ENCODE data around the gene SPRY4.
A peak's percentile ranks its signal among the peaks of the same experiment; 100 is the strongest.
"Not testable (repeated sequence)": the region's sequence is repeated elsewhere in the genome, so short reads cannot be mapped to it uniquely, and the experiment has no call there.

SPRY4 gene, protein sequence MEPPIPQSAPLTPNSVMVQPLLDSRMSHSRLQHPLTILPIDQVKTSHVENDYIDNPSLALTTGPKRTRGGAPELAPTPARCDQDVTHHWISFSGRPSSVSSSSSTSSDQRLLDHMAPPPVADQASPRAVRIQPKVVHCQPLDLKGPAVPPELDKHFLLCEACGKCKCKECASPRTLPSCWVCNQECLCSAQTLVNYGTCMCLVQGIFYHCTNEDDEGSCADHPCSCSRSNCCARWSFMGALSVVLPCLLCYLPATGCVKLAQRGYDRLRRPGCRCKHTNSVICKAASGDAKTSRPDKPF

DNA sequence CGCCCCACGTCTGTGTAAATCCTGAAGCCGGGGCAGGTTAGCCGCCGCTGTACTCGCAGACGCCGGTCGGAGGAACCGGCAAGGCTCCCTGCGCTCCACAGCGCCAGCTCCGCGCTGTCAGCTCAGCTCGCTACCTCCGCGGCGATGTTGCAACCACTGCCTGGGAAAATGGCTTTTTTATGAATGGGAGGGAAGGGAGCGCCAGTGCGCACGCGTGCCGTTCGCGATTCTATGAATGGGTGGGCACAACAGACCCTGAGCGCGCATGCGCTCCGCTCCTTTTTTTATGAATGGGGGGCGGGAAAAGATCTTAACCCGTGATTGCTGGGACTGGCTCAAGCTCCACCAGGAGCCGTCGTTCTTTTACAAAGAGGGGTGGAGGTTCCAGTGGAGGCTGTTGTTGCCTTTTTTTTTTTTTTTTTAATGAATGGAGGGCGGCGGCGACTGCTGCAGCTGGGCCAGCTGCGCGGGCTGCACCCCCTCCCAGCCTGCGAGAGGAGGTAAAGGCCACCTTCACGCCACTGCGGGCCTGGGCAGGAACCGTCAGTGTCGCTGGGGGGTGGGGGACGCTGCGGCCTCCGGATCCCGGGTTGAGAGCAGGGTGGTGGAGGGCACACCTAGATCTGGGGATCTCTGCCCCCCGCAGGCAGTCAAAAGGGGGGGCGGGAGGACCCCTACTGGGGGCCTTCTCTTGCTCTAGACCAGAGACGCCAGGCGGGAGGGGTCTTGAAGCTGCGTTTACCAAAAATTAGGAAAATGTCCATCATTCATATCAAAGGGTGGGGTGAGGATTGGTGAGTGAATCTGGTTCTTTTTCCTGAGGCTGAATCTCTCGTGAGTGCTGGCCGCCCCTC is at the start of gene SPRY4:
TSS of gene SPRY4 (minus strand) at position 151 of the 854 bp plus-strand sequence. CDS start 9,913 bp downstream, outside the sequence.
- peak; percentile 83 for DNase-seq

DNA sequence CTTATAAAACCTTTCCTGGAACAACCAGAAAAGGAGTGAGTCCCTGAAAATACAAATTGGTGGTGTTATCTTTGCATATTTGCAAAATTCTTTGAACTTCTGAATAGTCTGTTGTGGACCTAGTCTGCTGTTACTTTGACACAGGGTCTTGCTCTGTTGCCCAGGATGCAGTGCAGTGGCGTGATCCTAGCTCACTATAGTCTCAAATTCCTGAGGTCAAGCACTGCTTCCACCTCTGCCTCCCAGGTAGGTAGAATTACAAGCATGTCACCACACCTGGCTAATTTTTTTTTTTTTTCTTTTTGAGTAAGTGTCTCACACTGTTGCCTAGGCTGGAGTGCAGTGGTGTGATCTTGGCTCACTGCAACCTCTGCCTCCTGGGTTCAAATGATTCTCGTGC is 43.7 kb upstream of the SPRY4 start:
- DNase-seq, result no peak

DNA sequence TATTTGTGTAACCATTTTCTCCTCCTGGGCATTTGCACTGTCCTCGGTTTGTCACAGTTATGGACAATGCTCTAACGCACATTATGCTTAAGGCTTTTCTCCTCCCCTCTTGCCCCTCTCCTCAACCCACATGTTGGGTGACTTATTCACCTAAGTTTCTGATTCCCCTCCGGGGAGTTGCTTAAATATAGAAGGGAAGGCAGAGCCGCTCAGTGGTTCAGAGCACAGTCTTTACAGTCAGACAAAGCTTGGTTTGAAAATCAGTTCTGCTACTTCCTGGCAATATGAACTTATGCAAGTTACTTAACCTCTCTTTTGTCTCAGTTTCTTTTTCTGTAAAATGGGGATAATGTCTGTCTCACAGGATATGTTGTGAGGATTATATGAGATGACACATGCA is 41.2 kb upstream of the SPRY4 start:
- DNase-seq, result no peak

DNA sequence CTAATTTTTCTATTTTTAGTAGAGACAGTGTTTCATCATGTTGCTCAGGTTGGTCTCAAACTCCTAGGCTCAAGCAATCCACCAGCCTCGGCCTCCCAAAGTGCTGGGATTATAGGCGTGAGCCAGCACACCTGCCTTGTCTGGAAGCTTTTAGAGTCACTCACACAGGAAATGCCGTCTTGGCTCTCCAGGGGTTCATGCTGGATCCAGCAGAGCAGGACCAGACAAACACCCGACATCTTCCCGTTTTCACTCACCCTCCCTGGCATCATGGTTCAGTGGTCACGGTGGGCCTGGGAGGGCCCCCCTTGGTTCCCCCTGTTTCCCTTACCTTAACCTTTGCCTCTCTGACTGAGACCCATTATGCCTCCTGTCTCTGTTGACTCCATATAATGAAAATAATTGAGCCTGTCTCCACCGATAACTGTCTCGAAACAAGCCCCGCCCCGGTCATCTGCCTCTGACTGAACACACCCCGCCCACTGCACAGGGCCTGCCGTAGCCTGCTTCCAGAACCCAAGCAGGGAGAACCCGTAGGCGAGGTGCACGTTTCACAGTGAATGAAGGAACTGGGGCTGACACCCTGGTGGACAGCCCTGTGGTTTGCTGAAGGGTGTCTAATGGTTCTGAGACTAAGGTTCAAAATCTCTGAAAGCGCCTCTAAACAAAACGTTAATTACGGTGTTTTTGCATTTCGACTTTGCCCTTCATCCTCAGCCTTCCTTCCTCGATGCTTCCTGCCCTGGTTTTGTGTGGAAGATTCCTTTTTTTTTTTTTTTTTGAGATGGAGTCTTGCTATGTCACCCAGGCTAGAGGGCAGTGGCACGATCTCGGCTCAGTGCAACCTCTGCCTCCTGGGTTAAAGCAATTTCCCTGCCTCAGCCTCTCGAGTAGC is 39.7 kb upstream of the SPRY4 start:
- no peak for DNase-seq

DNA sequence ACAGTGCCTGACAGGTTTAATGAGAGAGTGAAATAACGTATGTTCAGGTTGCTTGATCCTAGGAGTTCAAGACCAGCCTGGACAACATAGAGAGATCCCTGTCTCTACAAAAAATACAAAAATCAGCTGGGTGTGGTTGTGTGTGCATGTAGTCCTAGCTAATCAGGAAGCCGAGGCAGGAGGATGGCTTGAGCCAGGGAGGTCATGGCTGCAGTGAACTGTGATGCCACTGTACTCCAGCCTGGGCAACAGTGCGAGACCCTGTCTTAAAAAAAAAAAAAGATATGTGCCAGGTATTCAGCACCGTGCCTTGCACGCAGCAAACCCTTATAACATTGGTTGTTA is 38.8 kb upstream of the SPRY4 start:
- DNase-seq, result no peak

DNA sequence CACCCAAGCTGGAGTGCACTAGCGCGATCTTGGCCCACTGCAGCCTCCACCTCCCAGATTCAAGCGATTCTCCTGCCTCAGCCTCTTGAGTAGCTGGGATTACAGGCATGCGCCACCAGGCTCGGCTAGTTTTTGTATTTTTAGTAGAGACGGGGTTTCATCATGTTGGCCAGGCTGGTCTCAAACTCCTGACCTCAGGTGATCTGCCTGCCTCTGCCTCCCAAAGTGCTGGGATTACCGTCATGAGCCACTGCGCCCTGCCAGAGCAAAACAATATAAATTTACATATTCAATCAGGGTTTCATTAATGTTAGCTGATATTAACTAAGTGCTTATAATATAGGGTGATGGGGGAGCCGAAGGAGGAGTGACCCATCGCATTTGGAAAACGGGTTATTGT is 37.4 kb upstream of the SPRY4 start:
- DNase-seq, result not testable (repeated sequence)

DNA sequence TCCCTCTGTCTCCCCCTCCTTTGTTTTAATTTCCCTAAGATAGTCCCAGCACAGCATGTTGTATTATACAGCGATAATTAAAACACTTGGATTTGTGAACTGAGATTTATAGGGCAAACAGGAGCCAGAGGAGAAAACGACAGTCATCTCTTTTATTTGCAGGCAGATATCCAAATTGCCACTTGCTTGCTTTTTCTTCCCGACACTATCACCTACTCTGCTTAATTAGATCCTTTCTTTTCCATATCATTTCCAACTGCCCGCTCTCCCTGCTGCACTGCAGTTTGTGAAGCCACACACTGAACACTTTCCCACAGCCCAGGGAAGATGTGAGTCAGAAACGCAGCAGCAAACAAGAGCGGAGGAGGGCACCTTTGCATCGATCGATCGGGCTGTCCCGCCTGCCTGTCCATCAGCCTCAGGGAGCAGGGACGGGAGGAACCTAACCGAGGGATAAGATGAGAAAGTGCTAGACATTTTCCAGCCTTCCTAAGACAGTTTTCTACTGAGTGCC is 35.8 kb upstream of the SPRY4 start:
- DNase-seq, result no peak

DNA sequence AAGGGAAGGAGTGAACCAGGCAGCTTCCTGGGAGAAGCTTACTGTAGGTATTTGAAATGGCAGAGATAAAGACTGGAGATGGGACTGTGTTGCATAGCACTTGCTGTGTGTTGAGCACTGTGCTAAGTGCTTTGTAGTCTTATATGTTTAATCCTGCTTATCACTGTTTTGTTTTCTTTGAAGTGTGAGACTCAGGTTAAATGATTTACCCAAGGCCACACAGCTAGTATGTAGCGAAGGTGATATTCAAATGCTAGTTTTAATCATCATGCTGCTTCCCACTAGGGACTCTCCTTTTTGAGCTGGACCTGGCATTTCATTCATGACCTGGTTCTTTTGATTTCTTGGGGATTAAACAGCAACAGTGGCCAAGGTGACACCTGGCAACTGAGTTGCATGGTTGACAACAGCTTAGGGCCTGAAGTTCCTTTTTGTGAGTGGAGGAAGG is 35.3 kb upstream of the SPRY4 start:
- no peak for DNase-seq

DNA sequence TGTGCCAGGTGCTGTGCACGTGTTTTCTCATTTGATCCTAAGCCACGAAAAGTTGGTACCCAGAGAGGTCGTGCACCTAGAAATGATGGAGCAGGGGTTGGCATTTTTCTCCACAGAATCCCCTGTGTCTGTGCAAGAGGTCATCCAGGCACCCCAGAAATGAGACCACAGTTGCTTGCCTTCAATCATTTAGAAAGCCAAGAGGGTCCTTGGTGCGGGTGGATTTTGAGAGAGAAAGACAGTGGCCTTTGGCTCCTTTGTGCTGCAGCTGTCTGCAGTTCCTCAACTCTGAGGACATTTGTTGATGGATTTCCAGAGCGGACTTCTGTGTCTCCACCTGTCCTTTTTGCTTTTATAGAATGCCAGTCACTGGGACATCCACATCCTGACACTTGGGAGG is 33.8 kb upstream of the SPRY4 start:
- DNase-seq, result no peak

DNA sequence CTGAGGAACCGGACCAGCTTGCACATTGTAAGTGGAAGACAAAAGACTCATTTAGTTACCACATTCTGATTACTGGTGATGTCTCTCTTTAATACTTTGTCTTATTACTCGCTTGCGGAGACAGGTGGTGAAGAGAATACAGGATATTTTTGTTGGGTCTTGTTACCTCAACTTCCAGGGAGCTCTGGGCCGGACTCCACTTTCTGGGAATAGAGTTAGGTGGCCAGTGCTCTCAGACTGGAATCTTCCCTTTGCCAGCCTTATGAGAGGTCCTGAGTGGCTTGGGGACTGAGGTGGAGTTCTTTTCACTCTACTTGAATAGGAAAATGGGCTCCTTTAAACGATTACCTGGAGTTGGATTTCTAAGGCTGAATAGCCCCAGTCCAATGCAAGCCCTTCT is 33.3 kb upstream of the SPRY4 start:
- DNase-seq, result no peak

DNA sequence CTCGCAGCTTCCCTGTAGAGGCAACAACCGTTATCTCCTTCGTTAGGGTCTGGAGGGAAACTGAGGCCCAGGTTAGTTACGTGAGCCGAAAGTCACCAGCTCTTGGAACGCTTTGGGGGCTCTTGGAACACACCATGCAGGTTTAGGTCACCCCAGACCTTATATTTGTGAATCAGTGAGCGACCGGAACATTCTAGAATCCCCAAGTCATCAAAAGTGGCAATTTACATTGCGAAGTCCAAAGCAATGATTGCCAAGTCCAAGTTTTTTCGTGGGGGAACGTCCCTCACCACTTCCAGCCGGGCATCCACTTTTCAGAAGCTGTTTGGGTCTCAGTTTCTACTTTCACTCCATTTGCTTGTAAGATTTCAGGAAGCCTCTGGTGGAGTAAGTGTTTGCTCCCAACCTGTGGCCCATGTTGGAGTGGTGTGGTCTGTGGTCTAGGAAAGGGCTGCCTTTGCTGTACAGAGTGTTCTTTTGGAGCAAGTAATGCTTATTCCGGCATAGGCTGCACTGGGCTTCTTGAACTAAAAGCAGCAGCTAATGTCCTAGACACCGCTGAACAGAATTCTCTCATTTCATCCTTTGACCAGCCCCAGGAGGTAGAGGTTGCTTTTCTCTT is 32.8 kb upstream of the SPRY4 start:
- DNase-seq, result peak; percentile 7

DNA sequence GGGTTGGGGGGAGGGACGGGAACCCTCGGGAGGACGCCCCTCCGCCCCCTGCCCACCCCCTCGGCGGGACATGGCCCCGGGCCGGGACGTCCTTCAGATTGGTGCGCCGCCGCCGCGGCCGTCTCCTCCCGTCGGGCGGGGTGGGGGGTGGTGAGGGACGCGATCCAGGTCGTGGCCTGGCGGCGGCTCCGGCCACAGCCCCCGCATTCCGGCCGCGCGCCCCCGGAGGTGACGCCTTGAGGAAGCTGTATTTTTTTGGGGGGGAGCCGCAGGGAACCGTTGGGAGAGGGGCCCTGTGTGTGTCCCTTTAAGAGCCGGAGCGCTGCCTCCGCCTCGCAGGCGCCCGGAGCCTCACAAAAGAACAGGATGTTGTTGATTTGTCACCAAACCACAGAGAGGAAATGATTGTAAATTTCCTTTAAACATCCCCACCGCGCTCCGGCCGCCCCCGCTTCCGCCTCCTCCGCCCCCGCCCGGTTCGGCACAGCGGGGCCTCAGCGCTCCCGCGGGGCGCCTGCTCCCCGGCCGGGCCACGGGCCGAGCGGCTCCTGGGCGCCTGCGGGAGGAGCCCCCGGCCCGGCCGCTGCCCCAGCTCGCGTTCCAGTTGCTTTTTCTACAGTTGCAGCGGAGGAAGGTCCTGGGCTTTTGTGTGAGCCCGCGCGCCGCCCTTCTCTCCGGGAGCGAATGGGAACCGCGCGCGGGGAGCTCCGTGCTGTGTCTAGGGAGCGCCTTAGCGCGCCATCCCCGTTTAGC is 32.1 kb upstream of the SPRY4 start:
- peak; percentile 89 for DNase-seq

DNA sequence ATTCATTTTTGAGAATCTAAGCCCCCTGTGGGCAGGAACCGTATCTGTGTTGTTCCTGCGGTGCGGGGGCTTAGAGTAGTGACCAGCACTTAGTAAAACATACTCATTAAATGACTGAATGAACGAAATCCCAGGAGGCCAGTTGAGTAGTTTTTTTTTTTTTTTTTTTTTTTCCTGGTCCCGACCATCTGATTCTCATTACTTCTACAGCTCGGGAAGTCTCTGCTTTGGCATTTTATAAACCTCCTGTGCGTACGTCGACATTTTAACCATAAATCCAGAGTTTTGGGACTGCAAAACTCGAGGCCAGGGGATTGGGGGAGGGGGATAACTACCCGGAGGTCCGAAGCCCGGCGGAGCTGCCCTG is 31.5 kb upstream of the SPRY4 start:
- no peak for DNase-seq

DNA sequence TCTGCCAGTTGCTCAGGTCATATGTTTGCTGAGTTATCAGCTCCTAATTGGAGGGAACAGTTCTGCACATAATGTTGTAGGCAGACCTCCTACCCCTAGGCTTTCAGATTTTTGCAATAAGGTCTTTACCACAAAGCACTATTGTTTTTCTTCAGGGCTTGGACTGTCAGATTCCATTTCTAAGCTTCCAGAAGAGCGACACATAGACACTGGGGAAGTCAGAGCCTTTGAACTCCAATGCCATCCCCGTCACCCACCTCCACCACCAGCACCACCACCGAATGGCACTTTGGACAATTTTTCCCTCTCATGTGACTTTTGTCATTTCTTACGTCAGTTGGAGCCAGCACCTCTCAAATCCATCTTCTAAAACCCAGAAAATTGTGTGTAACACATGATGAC is 28.3 kb upstream of the SPRY4 start:
- no peak for DNase-seq

DNA sequence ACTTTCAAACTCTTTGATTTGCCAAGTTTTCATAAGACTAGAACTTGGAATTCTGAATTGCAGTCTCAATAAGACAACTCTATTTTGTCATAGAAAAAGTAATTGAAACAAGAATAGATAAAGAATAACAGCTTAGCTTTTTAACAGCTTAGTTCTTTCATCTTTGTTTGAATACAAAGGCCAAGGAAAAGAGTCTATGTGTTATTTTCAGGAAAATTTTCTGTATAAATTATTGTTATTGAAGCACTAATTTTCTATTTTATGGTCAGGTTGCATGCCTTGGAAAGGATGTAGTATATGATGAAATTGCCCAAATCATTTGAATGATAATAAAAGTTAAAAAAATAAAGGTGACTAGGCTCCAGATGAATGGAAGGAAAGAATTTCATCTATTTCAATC is 25.2 kb upstream of the SPRY4 start:
- DNase-seq, result no peak

DNA sequence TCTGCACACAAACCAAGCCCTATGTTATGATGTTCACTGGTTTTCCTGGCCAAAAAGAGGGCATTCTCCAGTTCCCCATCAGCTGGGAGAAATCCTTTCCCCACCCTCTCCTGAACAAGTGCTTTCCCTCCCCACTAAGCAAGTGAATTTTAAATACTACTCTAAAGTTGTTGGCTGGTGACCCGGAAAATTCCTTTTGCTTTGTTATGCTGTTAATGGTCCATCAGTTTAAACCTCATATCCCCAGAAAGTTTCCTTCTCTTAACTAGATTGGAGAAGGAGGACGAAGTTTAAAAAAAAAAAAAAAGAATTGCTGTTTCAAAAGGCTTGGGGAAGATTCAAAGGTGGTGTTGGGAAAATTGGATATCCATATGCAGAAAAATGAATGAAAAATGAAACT is 21.9 kb upstream of the SPRY4 start:
- DNase-seq, result no peak

DNA sequence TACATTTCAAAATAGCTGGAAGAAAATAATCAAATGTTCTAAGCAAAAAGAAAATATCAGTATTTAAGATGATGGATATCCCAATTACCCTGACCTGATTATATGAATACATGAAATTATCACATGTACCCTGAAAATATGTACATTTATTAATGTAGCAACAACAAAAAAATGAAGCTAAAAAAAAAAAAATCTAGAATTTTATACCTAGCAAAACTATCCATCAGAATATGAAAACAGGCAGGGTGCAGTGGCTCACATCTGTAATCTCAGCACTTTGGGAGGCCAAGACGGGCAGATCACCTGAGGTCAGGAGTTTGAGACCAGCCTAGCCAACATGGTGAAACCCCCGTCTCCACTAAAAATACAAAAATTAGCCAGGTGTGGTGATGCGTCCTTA is 20.1 kb upstream of the SPRY4 start:
- DNase-seq, result not testable (repeated sequence)

DNA sequence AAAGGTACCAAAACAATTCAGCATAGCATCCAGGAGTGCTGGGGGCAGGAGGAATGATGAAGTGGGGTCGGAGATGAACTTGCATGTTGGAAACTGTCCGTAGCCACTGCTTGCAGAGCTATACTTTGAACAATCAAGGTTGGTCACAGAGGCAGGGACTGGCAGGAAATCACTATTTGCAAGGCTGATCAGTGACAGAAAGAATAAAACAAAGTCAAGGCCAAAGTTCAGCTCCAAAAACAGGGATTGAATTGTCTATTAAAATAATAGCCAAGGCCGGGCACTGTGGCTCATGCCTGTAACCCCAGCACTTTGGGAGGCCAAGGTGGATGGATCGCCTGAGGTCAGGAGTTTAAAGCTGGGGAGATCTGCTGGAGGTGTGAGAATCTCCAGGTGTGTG is 18.7 kb upstream of the SPRY4 start:
- no peak for DNase-seq

DNA sequence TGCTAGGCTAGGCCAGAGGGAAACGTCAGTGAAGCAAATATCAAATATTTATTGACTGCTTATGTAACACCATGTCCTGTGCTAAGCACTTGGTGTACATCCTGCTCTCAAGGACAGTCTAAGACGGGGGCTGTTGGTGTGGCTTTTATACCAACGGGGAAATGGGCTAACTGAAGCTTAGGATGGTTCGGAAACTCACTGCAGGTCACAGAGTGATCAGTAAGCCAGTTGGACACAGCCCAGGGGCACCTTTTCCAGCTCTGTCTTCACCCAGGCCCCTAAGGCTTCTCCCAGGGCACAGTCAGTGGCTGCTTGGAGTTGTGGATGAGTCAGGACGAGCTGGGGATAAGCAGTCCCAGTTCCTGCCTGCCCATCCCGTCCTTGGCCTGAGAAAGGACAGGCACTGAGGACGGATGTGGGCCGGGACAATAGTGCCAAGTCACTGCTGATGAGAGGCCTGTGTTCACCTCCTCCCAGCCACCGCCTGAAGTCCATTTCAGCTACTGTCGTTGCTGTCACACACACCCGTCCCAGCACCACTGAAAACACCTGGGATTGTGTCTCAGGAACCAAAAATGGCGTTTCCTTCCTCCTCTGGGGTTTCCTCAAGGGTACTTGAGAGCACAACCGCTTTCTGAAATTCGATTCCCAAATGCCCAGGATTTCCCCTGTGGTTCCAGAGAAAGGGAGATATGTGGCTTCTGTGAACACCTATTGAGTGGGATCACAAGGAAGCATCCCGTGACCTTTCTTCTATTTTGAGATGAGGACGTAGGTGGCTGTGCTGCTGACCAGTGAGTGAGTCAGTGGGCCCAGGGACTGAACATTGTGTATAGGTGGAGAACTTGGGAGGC is 17.5 kb upstream of the SPRY4 start:
- no peak for DNase-seq

DNA sequence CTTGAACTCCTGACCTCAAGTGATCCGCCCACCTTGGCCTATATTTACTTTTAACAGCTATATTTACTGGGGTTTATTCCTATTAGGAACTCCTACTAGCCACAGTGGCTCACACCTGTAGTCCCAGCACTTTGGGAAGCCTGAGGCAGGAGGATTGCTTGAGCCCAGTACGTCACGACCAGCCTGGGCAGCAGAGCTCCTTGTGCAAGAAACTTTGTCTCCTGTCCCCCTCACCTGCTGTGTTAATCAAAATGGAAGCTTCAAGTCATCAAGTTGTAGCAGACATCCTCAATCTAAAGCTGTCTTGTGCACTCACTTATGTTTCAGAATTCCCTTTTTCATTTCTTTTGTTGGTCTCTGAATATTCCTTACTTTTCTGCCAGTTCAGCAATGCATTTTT is 15.0 kb upstream of the SPRY4 start:
- no peak for DNase-seq

DNA sequence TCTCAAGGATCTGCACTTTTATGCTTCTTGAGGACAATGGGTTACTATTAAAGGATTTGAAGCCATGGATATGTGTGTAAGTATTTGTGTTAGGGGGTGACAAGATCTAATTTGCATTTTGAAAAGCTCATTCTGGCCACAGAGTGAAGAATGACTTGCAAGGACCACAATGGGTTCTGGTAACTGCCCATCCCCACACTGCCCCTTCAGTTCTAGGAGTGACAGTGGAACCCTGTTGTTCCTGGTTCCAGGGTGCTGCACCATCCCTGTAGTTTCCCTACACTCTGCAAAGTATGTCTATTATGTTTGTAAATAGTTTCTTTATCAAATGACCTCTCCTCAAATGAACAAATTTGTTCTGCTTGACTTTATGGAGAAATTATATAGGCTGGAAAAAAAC is 9.7 kb upstream of the SPRY4 start:
- DNase-seq, result no peak

Measured in CD4-positive, alpha-beta T cell treated with Interleukin-21 for 1 hour (primary cell).